ENCODE measurements around the gene MEGF11.

The MEGF11 gene

GRCh38 chr15:66126456-66126855 lies 127.1 kb downstream of the MEGF11 start:
- no peak for DNase-seq (ENCODE audit: low read depth, low spot score)
- Histone ChIP-seq H3K36me3 (ENCODE audit: insufficient read depth, insufficient read length, low read length) (no peaks in the 10 kb centered on the region), H3K9ac (ENCODE audit: insufficient read length, low read depth) (no peak overlapping the region), H3K4me3 (ENCODE audit: insufficient read length, low read depth) (no peak overlapping the region), H3K27me3 (ENCODE audit: insufficient read depth, insufficient read length) (no peaks in the 10 kb centered on the region), H3K9me3 (ENCODE audit: insufficient read depth, low read length) (no peaks in the 10 kb centered on the region), H3K4me1 (ENCODE audit: insufficient read depth, insufficient read length) (peaks cover 8% of the 10 kb centered on the region)
- no peak for TF ChIP-seq ZNF274 (IDR thresholded peaks at IDR 0.05; ENCODE audit: low read depth, low read length)
- TF ChIP-seq YY1 (IDR thresholded peaks at IDR 0.05; ENCODE audit: insufficient read depth, insufficient read length) = no peak
- TF ChIP-seq SUZ12 (IDR thresholded peaks at IDR 0.05; ENCODE audit: extremely low read depth, insufficient read depth, insufficient read length) = no peak

- Histone ChIP-seq H3K4me1 (ENCODE audit: insufficient read depth, insufficient read length) (peaks cover 6% of the 10 kb centered on the region), H3K9ac (ENCODE audit: insufficient read length, low read depth) (no peak overlapping the region), H3K36me3 (ENCODE audit: insufficient read depth, insufficient read length, low read length) (no peaks in the 10 kb centered on the region), H3K27me3 (ENCODE audit: insufficient read depth, insufficient read length) (no peaks in the 10 kb centered on the region), H3K9me3 (ENCODE audit: insufficient read depth, low read length) (no peaks in the 10 kb centered on the region), H3K4me3 (ENCODE audit: insufficient read length, low read depth) (no peak overlapping the region)
- no peak for DNase-seq (ENCODE audit: low read depth, low spot score)
- TF ChIP-seq YY1 (IDR thresholded peaks at IDR 0.05; ENCODE audit: insufficient read depth, insufficient read length) = no peak
- TF ChIP-seq SUZ12 (IDR thresholded peaks at IDR 0.05; ENCODE audit: extremely low read depth, insufficient read depth, insufficient read length) = no peak
- TF ChIP-seq ZNF274 (IDR thresholded peaks at IDR 0.05; ENCODE audit: low read depth, low read length) = no peak
Observed at GRCh38 chr15:66126031-66126441, 127.5 kb downstream of the MEGF11 start.

- Histone ChIP-seq H3K9ac (ENCODE audit: insufficient read length, low read depth) (peak overlapping the region; percentile 3), H3K9me3 (ENCODE audit: insufficient read depth, low read length) (no peaks in the 10 kb centered on the region), H3K4me1 (ENCODE audit: insufficient read depth, insufficient read length) (peaks cover 5% of the 10 kb centered on the region), H3K36me3 (ENCODE audit: insufficient read depth, insufficient read length, low read length) (no peaks in the 10 kb centered on the region), H3K27me3 (ENCODE audit: insufficient read depth, insufficient read length) (no peaks in the 10 kb centered on the region), H3K4me3 (ENCODE audit: insufficient read length, low read depth) (no peak overlapping the region)
- no peak for DNase-seq (ENCODE audit: low read depth, low spot score)
- TF ChIP-seq YY1 (IDR thresholded peaks at IDR 0.05; ENCODE audit: insufficient read depth, insufficient read length) = no peak
Observed at GRCh38 chr15:66124651-66125050, 128.9 kb downstream of the MEGF11 start.

- H3K27me3 ChIP-seq (ENCODE audit: insufficient read depth, insufficient read length) = no peaks in the 10 kb centered on the region
- no peak for TF ChIP-seq YY1 (IDR thresholded peaks at IDR 0.05; ENCODE audit: insufficient read depth, insufficient read length)
- TF ChIP-seq SUZ12 (IDR thresholded peaks at IDR 0.05; ENCODE audit: extremely low read depth, insufficient read depth, insufficient read length) = no peak
- TF ChIP-seq ZNF274 (IDR thresholded peaks at IDR 0.05; ENCODE audit: low read depth, low read length) = no peak
- no peaks in the 10 kb centered on the region for H3K36me3 ChIP-seq (ENCODE audit: insufficient read depth, insufficient read length, low read length)
Observed at GRCh38 chr15:66123799-66124198, 129.8 kb downstream of the MEGF11 start.

GRCh38 chr15:66120422-66120821 lies 133.1 kb downstream of the MEGF11 start:
- H3K36me3 ChIP-seq (ENCODE audit: insufficient read depth, insufficient read length, low read length) = no peaks in the 10 kb centered on the region
- H3K9me3 ChIP-seq (ENCODE audit: insufficient read depth, low read length) = no peaks in the 10 kb centered on the region
- peaks cover 2% of the 10 kb centered on the region for H3K4me1 ChIP-seq (ENCODE audit: insufficient read depth, insufficient read length)
- TF ChIP-seq SUZ12 (IDR thresholded peaks at IDR 0.05; ENCODE audit: extremely low read depth, insufficient read depth, insufficient read length) (no peak), ZNF274 (IDR thresholded peaks at IDR 0.05; ENCODE audit: low read depth, low read length) (no peak), YY1 (IDR thresholded peaks at IDR 0.05; ENCODE audit: insufficient read depth, insufficient read length) (no peak)
- no peaks in the 10 kb centered on the region for H3K27me3 ChIP-seq (ENCODE audit: insufficient read depth, insufficient read length)
- H3K9ac ChIP-seq (ENCODE audit: insufficient read length, low read depth) = no peak overlapping the region
- H3K4me3 ChIP-seq (ENCODE audit: insufficient read length, low read depth) = no peak overlapping the region
- no peak for DNase-seq (ENCODE audit: low read depth, low spot score)

More at GRCh38 chr15:66123799-66124198, 129.8 kb downstream of the MEGF11 start:
- H3K4me3 ChIP-seq (ENCODE audit: insufficient read length, low read depth) = no peak overlapping the region
- peaks cover 5% of the 10 kb centered on the region for H3K4me1 ChIP-seq (ENCODE audit: insufficient read depth, insufficient read length)
- H3K9ac ChIP-seq (ENCODE audit: insufficient read length, low read depth) = no peak overlapping the region
- no peak for DNase-seq (ENCODE audit: low read depth, low spot score)
- no peaks in the 10 kb centered on the region for H3K9me3 ChIP-seq (ENCODE audit: insufficient read depth, low read length)

- Histone ChIP-seq H3K4me1 (ENCODE audit: insufficient read depth, insufficient read length) (peaks cover 4% of the 10 kb centered on the region), H3K27me3 (ENCODE audit: insufficient read depth, insufficient read length) (no peaks in the 10 kb centered on the region), H3K4me3 (ENCODE audit: insufficient read length, low read depth) (no peak overlapping the region), H3K36me3 (ENCODE audit: insufficient read depth, insufficient read length, low read length) (no peaks in the 10 kb centered on the region), H3K9me3 (ENCODE audit: insufficient read depth, low read length) (no peaks in the 10 kb centered on the region), H3K9ac (ENCODE audit: insufficient read length, low read depth) (no peak overlapping the region)
- no peak for DNase-seq (ENCODE audit: low read depth, low spot score)
- no peak for TF ChIP-seq SUZ12 (IDR thresholded peaks at IDR 0.05; ENCODE audit: extremely low read depth, insufficient read depth, insufficient read length)
- TF ChIP-seq YY1 (IDR thresholded peaks at IDR 0.05; ENCODE audit: insufficient read depth, insufficient read length) = no peak
- no peak for TF ChIP-seq ZNF274 (IDR thresholded peaks at IDR 0.05; ENCODE audit: low read depth, low read length)
Observed at GRCh38 chr15:66117841-66118240, 135.7 kb downstream of the MEGF11 start.

GRCh38 chr15:66115568-66116206 lies 137.9 kb downstream of the MEGF11 start:
- no peak for DNase-seq (ENCODE audit: low read depth, low spot score)
- TF ChIP-seq ZNF274 (IDR thresholded peaks at IDR 0.05; ENCODE audit: low read depth, low read length) (no peak), YY1 (IDR thresholded peaks at IDR 0.05; ENCODE audit: insufficient read depth, insufficient read length) (no peak), SUZ12 (IDR thresholded peaks at IDR 0.05; ENCODE audit: extremely low read depth, insufficient read depth, insufficient read length) (no peak)
- Histone ChIP-seq H3K4me1 (ENCODE audit: insufficient read depth, insufficient read length) (peaks cover 4% of the 10 kb centered on the region), H3K27me3 (ENCODE audit: insufficient read depth, insufficient read length) (no peaks in the 10 kb centered on the region), H3K9me3 (ENCODE audit: insufficient read depth, low read length) (no peaks in the 10 kb centered on the region), H3K36me3 (ENCODE audit: insufficient read depth, insufficient read length, low read length) (no peaks in the 10 kb centered on the region), H3K4me3 (ENCODE audit: insufficient read length, low read depth) (no peak overlapping the region), H3K9ac (ENCODE audit: insufficient read length, low read depth) (no peak overlapping the region)
